Cardiac septum (tissue), 1 donor: ENCODE measurements around the gene VASP. TPM values are rescaled to one million over a fixed set of nuclear protein-coding genes. Genes with fewer than 3 reads are reported as not detected.

Source experiments
- DNase-seq: peaks from one replicate; pipeline ENCODE4 v3.0.0-alpha.2; 2020; ENCODE audit warnings: low spot score
- intact Hi-C: fragments of 100-400 bp; cut with DNase I; formaldehyde crosslinking; loops from one replicate; pipeline ENCODE4 v1.14.0; 2022
- total RNA-seq: library from RNA; stranded (reverse); fragmentation: NEBNext Ultra II Directional; extraction: Animal tissue kit (Norgen Biotek cat#: 25700); gene quantifications from one replicate; pipeline ENCODE4 v1.2.1, GENCODE V29; 2021
- donor health status: DM: no; HTN: no; CAD: no.

VASP gene
- total RNA-seq, 1 donor from 2014 or later, result 60.4 TPM

GRCh38 chr19:45472563-45473366, 34.5 kb upstream of the VASP start:
- DNase-seq, result no peak
- intact Hi-C loops, result no loop called here

DNA sequence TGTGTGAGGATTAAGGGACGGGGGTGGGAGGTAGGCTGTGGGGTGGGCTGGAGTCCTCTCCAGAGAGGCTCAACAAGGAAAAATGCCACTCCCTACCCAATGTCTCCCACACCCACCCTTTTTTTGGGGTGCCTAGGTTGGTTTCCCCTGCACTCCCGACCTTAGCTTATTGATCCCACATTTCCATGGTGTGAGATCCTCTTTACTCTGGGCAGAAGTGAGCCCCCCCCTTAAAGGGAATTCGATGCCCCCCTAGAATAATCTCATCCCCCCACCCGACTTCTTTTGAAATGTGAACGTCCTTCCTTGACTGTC, 34.0 kb upstream of the VASP start:
- DNase-seq, result no peak
- intact Hi-C loops, result no loop called here

DNA sequence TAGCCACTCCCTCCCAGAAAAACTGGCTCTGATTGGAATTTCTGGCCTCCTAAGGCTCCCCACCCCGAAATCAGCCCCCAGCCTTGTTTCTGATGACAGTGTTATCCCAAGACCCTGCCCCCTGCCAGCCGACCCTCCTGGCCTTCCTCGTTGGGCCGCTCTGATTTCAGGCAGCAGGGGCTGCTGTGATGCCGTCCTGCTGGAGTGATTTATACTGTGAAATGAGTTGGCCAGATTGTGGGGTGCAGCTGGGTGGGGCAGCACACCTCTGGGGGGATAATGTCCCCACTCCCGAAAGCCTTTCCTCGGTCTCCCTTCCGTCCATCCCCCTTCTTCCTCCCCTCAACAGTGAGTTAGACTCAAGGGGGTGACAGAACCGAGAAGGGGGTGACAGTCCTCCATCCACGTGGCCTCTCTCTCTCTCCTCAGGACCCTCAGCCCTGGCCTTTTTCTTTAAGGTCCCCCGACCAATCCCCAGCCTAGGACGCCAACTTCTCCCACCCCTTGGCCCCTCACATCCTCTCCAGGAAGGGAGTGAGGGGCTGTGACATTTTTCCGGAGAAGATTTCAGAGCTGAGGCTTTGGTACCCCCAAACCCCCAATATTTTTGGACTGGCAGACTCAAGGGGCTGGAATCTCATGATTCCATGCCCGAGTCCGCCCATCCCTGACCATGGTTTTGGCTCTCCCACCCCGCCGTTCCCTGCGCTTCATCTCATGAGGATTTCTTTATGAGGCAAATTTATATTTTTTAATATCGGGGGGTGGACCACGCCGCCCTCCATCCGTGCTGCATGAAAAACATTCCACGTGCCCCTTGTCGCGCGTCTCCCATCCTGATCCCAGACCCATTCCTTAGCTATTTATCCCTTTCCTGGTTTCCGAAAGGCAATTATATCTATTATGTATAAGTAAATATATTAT, 33.3 kb upstream of the VASP start:
- intact Hi-C loops, result no loop called here
- no peak for DNase-seq

DNA sequence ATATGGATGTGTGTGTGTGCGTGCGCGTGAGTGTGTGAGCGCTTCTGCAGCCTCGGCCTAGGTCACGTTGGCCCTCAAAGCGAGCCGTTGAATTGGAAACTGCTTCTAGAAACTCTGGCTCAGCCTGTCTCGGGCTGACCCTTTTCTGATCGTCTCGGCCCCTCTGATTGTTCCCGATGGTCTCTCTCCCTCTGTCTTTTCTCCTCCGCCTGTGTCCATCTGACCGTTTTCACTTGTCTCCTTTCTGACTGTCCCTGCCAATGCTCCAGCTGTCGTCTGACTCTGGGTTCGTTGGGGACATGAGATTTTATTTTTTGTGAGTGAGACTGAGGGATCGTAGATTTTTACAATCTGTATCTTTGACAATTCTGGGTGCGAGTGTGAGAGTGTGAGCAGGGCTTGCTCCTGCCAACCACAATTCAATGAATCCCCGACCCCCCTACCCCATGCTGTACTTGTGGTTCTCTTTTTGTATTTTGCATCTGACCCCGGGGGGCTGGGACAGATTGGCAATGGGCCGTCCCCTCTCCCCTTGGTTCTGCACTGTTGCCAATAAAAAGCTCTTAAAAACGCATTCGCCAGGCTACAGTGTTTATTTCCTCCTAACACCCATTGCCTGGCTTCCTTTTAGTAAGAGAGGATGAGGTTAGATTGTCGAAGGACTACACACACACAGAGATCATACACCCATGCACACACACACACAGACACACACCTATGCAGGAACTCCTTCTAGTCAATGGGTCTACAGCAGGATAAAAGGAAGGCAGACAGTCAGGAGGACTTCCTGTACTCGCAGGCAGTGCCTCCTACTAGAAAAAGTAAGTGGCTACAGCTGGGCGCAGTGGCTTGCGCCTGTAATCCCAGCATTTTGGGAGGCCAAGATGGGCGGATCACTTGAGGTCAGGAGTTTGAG, 32.4 kb upstream of the VASP start:
- intact Hi-C loops, result no loop called here

DNA sequence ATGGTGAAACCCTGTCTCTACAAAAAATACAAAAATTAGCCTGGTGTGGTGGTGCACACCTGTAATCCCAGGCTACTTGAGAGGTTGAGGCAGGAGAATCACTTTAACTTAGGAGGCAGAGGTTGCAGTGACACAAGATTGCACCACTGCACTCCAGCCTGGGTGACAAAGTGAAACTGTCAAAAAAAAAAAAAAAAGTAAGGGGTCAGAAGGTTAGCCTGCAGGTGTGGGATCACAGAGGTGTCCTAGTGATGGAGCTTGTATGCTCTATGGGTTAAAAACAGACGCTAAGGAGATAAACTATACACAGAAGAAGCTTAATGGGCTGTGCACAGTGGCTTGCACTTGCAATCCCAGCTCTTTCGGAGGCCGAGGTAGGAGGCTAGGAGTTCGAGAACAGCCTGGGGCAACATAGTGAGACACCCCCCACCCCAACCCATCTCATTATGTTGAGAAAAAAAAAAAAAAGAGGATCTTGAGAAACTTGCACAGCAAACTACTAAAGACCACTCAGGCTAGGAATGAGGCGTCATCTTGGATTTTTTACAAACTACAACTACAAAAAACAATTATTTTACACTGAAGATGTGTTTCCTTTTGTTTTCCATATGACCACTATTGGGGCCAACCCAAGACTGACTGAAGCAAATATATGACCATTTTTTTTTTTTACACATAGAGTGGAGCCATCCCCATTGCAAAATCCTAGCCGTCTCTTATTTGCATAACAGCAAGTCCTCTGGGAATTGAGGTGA, 31.6 kb upstream of the VASP start:
- no peak for DNase-seq
- intact Hi-C loops, result no loop called here

More for the DNA sequence above, 32.4 kb upstream of the VASP start:
- no peak for DNase-seq

DNA sequence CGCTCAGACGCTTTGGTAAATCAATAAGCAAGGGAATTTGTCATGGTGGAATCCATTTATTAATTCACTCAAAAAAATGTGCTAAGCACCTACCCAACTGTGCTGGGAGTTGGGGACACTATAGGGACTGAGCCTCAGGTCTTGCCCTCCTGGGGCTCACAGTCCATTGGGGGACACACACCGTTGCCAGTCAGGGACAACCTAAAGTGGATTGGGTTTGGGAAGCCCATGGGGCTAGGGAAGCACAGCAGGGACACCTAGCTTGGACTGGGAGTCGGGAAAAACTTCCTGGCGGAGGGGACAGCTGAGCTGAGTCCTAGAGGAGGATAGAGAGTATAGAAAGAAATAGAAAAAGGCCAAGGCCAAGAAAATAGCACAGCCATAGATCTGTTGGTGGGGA, 31.0 kb upstream of the VASP start:
- intact Hi-C loops, result no loop called here
- DNase-seq, result no peak

GRCh38 chr19:45477186-45477585, 30.1 kb upstream of the VASP start:
- intact Hi-C loops, result no loop called here
- no peak for DNase-seq

- no peak for DNase-seq
- intact Hi-C loops, result loop anchor here (1.0 kb wide), 2 partner anchors 35 to 39 kb away; no protein-coding TSS in a partner anchor
Observed at GRCh38 chr19:45477713-45478453, 29.4 kb upstream of the VASP start.

DNA sequence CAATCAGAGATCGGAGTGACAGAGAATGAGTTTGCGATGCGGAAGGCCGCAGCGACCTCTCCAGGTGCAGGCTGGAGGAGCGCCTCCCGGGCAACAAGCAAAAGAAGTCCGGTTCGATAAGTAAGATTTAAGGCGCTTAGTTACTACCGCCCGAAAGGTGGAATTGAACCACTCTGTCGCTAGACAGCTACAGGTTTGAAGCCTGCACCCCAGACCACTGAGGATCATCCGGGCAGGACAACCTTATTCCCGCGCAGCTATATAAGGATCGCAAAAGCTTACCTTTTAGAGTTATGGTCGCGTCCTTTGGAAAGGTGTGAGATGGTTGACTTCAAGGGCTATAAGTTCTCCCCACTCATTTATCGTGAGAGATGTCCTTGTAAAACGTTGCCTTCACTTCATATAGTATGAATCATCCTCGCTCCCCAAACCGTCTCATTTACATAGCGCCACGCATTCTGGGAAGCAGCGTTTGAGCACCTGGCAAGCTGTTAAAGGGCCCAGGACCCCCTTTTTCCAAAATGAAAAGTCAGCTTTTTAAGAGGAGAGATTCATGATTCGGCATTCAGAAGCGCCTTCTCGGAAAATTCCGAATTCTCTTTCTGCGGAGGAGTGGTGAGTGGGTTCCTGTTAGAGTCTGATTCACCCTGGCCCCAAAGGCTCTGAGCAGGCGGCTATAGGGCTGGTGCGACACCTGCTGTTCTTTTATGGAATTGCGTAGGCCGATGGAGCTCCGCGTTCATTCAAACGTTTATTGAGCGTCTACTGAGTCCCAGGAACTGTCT, 28.6 kb upstream of the VASP start:
- peak; percentile 93 for DNase-seq
- intact Hi-C loops, result loop anchor here (1.0 kb wide), 2 partner anchors 35 to 39 kb away; no protein-coding TSS in a partner anchor

- intact Hi-C loops, result no loop called here
- no peak for DNase-seq
Observed at GRCh38 chr19:45483033-45483432, 24.2 kb upstream of the VASP start.

GRCh38 chr19:45484273-45484945, 22.9 kb upstream of the VASP start:
- DNase-seq, result no peak
- intact Hi-C loops, result no loop called here

- peak; percentile 99 for DNase-seq
- intact Hi-C loops, result no loop called here
Observed at GRCh38 chr19:45485305-45486077, 21.8 kb upstream of the VASP start.

- intact Hi-C loops, result no loop called here
- DNase-seq, result no peak
Observed at GRCh38 chr19:45488708-45489107, 18.6 kb upstream of the VASP start.

DNA sequence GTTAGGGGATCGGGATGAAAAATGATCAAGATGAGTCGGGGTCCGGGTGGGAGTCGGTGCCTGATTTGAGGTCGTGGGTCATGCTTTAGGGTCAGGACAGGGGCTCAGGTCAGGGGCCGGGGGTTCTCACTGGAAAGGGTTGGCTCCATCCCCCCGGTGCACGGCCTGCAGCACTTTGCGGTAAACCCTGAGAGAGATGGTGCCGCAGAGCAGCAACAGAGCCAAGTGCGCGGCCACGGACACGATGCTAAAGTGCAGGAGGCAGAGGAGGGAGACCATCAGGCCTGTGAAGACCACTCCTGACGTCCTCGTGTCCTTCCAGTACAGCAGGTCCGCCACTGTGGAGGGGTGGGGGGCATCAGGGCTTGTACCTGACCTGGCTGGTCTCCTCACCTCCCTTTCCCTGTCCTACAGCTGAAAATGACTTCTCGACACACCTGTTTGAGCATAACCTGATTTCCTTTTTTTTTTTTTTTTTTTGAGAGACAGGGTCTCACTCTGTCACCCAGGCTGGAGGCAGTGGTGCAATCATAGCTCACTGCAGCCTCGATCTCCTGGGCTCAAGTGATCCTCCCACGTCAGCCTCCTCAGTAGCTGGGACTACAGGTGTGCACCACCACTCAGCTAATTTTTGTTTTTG, 17.9 kb upstream of the VASP start:
- DNase-seq, result no peak
- intact Hi-C loops, result no loop called here

GRCh38 chr19:45492137-45492626, 15.1 kb upstream of the VASP start:
- no peak for DNase-seq

More at GRCh38 chr19:45492137-45492626, 15.1 kb upstream of the VASP start:
- intact Hi-C loops, result loop anchor here (5.0 kb wide), 1 partner anchor 150 kb away; no protein-coding TSS in a partner anchor
